ENCODE measurements around the gene SUSD6.

The SUSD6 gene

DNA sequence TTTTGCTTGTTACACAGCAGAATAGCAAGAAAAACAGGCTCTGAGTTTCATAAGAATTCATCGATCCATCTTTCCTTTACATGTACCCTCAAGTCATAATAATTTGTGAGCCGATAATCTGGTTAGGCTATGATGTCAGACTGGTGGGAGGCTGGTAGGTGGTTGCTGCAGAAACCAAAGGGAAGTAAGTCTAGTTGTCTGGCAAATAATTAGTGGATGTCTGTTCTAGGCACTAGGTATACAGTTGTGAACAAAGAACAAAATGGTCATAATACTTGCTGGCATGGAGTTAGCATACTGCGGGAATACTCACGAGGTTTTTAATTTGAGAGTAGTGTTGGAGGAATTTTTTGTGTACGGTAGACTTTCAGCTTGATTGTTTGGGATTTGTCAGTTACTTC is 8.8 kb downstream of the SUSD6 start:
- peaks cover 57 to 90% of the 10 kb centered on the region in 2 donors for H3K4me1 Mint-ChIP-seq
- ATAC-seq (replicated peaks), result peak; percentile 33 to 42
- peak overlapping the region; percentile 40 to 60 for H3K4me3 Mint-ChIP-seq
- H3K27me3 Mint-ChIP-seq, result no peaks in the 10 kb centered on the region
- no peak for DNase-seq
- H3K9me3 Mint-ChIP-seq, result no peaks in the 10 kb centered on the region
- H3K27ac Mint-ChIP-seq, result peak overlapping the region; percentile 95
- H3K36me3 Mint-ChIP-seq, result peaks cover 12 to 32% of the 10 kb centered on the region in 2 donors

DNA sequence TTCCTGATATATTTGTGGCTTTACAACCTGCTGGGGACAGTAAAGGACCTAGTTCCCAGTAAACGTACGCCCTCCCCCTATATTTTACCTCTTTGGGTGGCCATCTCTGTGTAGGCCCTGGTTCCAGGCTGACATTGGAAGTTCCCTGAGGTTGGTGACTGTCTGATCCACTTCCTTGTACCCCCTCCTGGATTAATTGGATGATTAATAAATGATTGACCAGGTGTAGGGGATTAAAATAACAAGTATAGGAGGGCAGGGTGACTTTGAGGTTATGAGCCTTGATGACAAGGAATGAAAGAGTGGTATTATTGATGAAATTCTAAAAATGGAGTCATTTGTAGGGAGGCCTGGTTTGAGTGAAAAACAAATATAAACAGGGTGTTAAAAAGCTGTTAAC is 9.6 kb downstream of the SUSD6 start:
- H3K27ac Mint-ChIP-seq, result peak overlapping the region; percentile 95

GRCh38 chr14:69624136-69624535 is 12.7 kb downstream of the SUSD6 start:
- H3K9me3 Mint-ChIP-seq, result no peaks in the 10 kb centered on the region
- DNase-seq (no peak), ATAC-seq (replicated peaks) (no peak)
- peaks cover 58 to 90% of the 10 kb centered on the region in 2 donors for H3K4me1 Mint-ChIP-seq
- no peak overlapping the region for H3K4me3 Mint-ChIP-seq
- peak overlapping the region; percentile 42 for H3K27ac Mint-ChIP-seq
- no peaks in the 10 kb centered on the region for H3K27me3 Mint-ChIP-seq
- peaks cover 12 to 19% of the 10 kb centered on the region in 2 donors for H3K36me3 Mint-ChIP-seq

More for the DNA sequence above, 9.6 kb downstream of the SUSD6 start:
- Mint-ChIP-seq H3K4me3 (peak overlapping the region; percentile 5 to 7), H3K36me3 (peaks cover 12 to 32% of the 10 kb centered on the region in 2 donors), H3K4me1 (peaks cover 60 to 90% of the 10 kb centered on the region in 2 donors), H3K9me3 (no peaks in the 10 kb centered on the region), H3K27me3 (no peaks in the 10 kb centered on the region)
- ATAC-seq (replicated peaks), result no peak
- DNase-seq, result no peak

GRCh38 chr14:69625299-69626131 is 14.1 kb downstream of the SUSD6 start:
- no peaks in the 10 kb centered on the region for H3K27me3 Mint-ChIP-seq
- H3K27ac Mint-ChIP-seq, result peak overlapping the region; percentile 91
- peaks cover 59 to 90% of the 10 kb centered on the region in 2 donors for H3K4me1 Mint-ChIP-seq
- ATAC-seq (replicated peaks) (peak; percentile 95), DNase-seq (peak; percentile 74)
- peak overlapping the region; percentile 73 to 76 for H3K4me3 Mint-ChIP-seq
- peaks cover 13 to 16% of the 10 kb centered on the region in 2 donors for H3K36me3 Mint-ChIP-seq
- H3K9me3 Mint-ChIP-seq, result no peaks in the 10 kb centered on the region

- Mint-ChIP-seq H3K9me3 (no peaks in the 10 kb centered on the region), H3K27me3 (no peaks in the 10 kb centered on the region), H3K27ac (peak overlapping the region; percentile 91), H3K4me3 (peak overlapping the region; percentile 14 to 73), H3K4me1 (peaks cover 56 to 90% of the 10 kb centered on the region in 2 donors), H3K36me3 (peaks cover 13 to 16% of the 10 kb centered on the region in 2 donors)
- no peak for ATAC-seq (replicated peaks)
- no peak for DNase-seq
These were observed 14.7 kb downstream of the SUSD6 start for GRCh38 chr14:69626132-69626500.

GRCh38 chr14:69629225-69630127 is 18.1 kb downstream of the SUSD6 start:
- Mint-ChIP-seq H3K4me3 (peak overlapping the region in 1 of 2 donors; percentile 19), H3K4me1 (peaks cover 69 to 96% of the 10 kb centered on the region in 2 donors), H3K27me3 (no peaks in the 10 kb centered on the region), H3K36me3 (peaks cover 18 to 27% of the 10 kb centered on the region in 2 donors), H3K9me3 (no peaks in the 10 kb centered on the region), H3K27ac (peak overlapping the region; percentile 53)
- DNase-seq (no peak), ATAC-seq (replicated peaks) (no peak)

DNA sequence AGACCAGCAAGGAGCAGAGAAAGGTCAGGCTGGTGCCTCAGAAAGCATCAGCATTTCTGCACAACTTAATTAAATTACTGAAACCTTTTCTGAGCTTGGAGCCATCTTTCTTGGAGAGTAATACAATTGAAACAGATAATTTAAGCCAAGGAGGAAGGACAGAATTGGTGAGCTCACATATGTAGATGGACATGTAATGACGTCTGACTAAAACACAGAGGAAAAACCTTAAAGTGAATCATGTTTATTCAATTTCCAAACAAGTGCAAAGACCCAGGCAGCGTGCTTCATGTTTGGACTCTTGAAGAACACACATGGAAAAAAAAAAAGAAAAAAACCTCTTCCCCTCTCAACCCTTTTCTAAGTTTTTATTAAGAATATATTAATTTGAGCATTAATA is 19.0 kb downstream of the SUSD6 start:
- H3K27ac Mint-ChIP-seq, result no peak overlapping the region

GRCh38 chr14:69631509-69631908 is 20.1 kb downstream of the SUSD6 start:
- Mint-ChIP-seq H3K27ac (no peak overlapping the region), H3K9me3 (no peaks in the 10 kb centered on the region), H3K4me1 (peaks cover 69 to 98% of the 10 kb centered on the region in 2 donors)

More for the DNA sequence above, 19.0 kb downstream of the SUSD6 start:
- Mint-ChIP-seq H3K4me1 (peaks cover 69 to 98% of the 10 kb centered on the region in 2 donors), H3K27me3 (no peaks in the 10 kb centered on the region), H3K36me3 (peaks cover 18 to 31% of the 10 kb centered on the region in 2 donors), H3K4me3 (no peak overlapping the region), H3K9me3 (no peaks in the 10 kb centered on the region)
- ATAC-seq (replicated peaks), result no peak
- DNase-seq, result no peak

DNA sequence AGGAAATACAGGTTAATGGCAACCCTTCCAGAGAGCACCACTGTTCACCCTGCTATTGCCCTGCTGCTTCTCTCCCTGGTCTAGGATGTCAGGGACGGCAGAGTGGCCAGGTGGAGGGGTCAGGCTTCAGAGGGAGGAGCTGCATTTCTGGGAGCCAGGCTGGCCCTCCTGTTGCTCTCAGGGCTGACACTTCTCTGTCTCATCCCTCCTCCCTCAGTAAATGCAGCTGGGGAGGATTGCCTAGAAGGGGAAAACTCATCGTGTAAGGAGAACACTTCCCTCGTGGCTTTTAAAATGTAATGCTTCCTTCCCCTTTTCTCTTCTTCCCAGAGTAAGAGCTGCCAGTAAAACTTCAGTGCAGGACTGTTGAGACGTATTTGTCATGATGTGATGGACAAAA is 20.8 kb downstream of the SUSD6 start:
- peak overlapping the region; percentile 64 for H3K27ac Mint-ChIP-seq
- H3K4me3 Mint-ChIP-seq, result no peak overlapping the region
- H3K4me1 Mint-ChIP-seq, result peaks cover 67 to 98% of the 10 kb centered on the region in 2 donors
- ATAC-seq (replicated peaks) (no peak), DNase-seq (no peak)
- no peaks in the 10 kb centered on the region for H3K27me3 Mint-ChIP-seq
- no peaks in the 10 kb centered on the region for H3K9me3 Mint-ChIP-seq
- H3K36me3 Mint-ChIP-seq, result peaks cover 15 to 25% of the 10 kb centered on the region in 2 donors

More at GRCh38 chr14:69631509-69631908, 20.1 kb downstream of the SUSD6 start:
- ATAC-seq (replicated peaks) (no peak), DNase-seq (no peak)
- Mint-ChIP-seq H3K36me3 (peaks cover 15 to 28% of the 10 kb centered on the region in 2 donors), H3K4me3 (no peak overlapping the region), H3K27me3 (no peaks in the 10 kb centered on the region)

DNA sequence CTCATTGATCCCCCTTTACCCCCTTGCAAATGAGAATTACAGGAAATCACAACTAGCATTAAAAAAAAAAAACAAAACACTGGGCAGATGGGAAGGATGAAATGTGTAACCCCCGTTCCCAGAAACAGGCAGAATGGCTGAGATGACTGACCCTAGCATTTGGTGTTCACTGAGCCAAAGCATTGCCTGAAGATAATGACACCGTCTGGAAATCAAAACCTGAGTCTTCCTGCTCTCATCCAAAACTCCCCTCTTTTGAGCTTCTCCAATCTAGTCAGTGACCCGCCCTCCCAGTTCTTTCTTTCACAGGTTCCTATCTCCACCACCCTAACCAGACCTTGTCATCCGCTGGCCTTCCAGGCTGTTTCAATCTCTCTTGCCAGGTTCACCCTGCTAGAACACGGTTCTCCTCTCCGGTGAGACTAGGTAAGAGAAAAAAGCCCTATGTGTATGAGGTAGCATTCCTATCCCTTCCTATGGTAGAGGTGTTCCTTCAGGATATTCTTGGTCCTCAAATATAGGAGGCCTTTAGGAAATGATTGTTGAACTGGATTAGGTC is 21.3 kb downstream of the SUSD6 start:
- Mint-ChIP-seq H3K27me3 (no peaks in the 10 kb centered on the region), H3K4me3 (peak overlapping the region in 1 of 2 donors; percentile 33), H3K27ac (peak overlapping the region; percentile 64), H3K4me1 (peaks cover 72 to 98% of the 10 kb centered on the region in 2 donors), H3K9me3 (no peaks in the 10 kb centered on the region), H3K36me3 (peaks cover 15 to 25% of the 10 kb centered on the region in 2 donors)
- DNase-seq (no peak), ATAC-seq (replicated peaks) (no peak)

GRCh38 chr14:69633238-69633637 is 21.8 kb downstream of the SUSD6 start:
- H3K4me1 Mint-ChIP-seq, result peaks cover 74 to 98% of the 10 kb centered on the region in 2 donors
- no peak for DNase-seq
- no peak for ATAC-seq (replicated peaks)
- peaks cover 15 to 25% of the 10 kb centered on the region in 2 donors for H3K36me3 Mint-ChIP-seq
- H3K4me3 Mint-ChIP-seq, result no peak overlapping the region
- no peak overlapping the region for H3K27ac Mint-ChIP-seq
- H3K9me3 Mint-ChIP-seq, result no peaks in the 10 kb centered on the region
- no peaks in the 10 kb centered on the region for H3K27me3 Mint-ChIP-seq

DNA sequence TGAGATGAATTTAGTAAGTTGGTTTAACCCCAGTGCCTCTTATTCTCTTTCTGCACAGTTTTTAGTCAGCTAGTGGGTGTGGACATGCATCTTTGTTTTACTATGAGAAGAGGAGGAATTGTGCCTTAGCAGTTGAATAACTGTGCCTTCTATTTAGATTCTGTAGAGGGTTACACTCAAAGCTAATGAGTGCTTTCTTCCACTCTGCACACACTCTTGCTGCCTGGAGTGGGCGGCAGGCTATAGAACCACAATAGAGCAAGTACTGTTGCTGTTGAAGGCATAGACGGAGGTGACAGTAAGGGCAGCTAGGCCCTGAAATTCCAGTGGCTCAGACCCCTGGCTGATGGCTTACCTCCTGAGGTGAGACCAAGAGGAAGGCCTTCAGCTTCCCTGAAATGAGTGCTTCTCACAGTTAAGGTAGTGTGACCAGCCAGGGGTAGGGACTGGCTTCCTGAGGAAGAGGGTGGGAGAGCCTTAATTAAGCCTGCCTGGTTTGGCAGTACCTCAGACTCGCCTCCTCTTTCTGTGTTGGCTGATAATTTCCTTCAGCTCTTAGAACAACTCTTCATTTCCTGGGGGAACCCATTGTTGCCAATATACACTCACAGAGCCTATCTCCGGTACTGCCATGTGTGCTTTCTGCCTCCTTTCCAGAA is 24.7 kb downstream of the SUSD6 start:
- peak; percentile 61 to 63 for ATAC-seq (replicated peaks)
- H3K27me3 Mint-ChIP-seq, result no peaks in the 10 kb centered on the region
- peak overlapping the region; percentile 89 for H3K27ac Mint-ChIP-seq
- peak overlapping the region in 1 of 2 donors; percentile 36 for H3K4me3 Mint-ChIP-seq
- H3K9me3 Mint-ChIP-seq, result peaks cover 2 to 5% of the 10 kb centered on the region in 2 donors
- H3K4me1 Mint-ChIP-seq, result peaks cover 67 to 96% of the 10 kb centered on the region in 2 donors
- H3K36me3 Mint-ChIP-seq, result peaks cover 20 to 30% of the 10 kb centered on the region in 2 donors
- no peak for DNase-seq

GRCh38 chr14:69636718-69637480 is 25.5 kb downstream of the SUSD6 start:
- H3K27me3 Mint-ChIP-seq, result no peaks in the 10 kb centered on the region
- DNase-seq (no peak), ATAC-seq (replicated peaks) (no peak)
- H3K36me3 Mint-ChIP-seq, result peaks cover 26 to 37% of the 10 kb centered on the region in 2 donors
- peak overlapping the region; percentile 24 to 37 for H3K4me3 Mint-ChIP-seq
- H3K9me3 Mint-ChIP-seq, result peaks cover 6 to 10% of the 10 kb centered on the region in 2 donors
- H3K27ac Mint-ChIP-seq, result peak overlapping the region; percentile 89
- H3K4me1 Mint-ChIP-seq, result peaks cover 65 to 96% of the 10 kb centered on the region in 2 donors
